Activated naive CD4-positive, alpha-beta T cell treated with anti-CD3 and anti-CD28 coated beads, Interleukin-2, amount 50 U/mL, for 24 hours (primary cell): Measurements from ENCODE around the gene FAM241B.
A peak's percentile ranks its signal among the peaks of the same experiment; 100 is the strongest.

Experiments used
- H3K27ac Mint-ChIP-seq: one replicate; pipeline ENCODE4 v1.8.0; 2021; ENCODE audit warnings: mild to moderate bottlenecking, mixed read lengths
- H3K27me3 Mint-ChIP-seq: one replicate; pipeline ENCODE4 v1.8.0; 2021; ENCODE audit warnings: mixed read lengths
- H3K36me3 Mint-ChIP-seq: one replicate; pipeline ENCODE4 v1.8.0; 2021; ENCODE audit warnings: mixed read lengths
- H3K4me1 Mint-ChIP-seq: one replicate; pipeline ENCODE4 v1.8.0; 2021; ENCODE audit warnings: mixed read lengths
- H3K4me3 Mint-ChIP-seq: one replicate; pipeline ENCODE4 v1.8.0; 2021; ENCODE audit warnings: mild to moderate bottlenecking, mixed read lengths
- H3K9me3 Mint-ChIP-seq: one replicate; pipeline ENCODE4 v1.8.0; 2021; ENCODE audit warnings: mixed read lengths

FAM241B gene, protein sequence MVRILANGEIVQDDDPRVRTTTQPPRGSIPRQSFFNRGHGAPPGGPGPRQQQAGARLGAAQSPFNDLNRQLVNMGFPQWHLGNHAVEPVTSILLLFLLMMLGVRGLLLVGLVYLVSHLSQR

DNA sequence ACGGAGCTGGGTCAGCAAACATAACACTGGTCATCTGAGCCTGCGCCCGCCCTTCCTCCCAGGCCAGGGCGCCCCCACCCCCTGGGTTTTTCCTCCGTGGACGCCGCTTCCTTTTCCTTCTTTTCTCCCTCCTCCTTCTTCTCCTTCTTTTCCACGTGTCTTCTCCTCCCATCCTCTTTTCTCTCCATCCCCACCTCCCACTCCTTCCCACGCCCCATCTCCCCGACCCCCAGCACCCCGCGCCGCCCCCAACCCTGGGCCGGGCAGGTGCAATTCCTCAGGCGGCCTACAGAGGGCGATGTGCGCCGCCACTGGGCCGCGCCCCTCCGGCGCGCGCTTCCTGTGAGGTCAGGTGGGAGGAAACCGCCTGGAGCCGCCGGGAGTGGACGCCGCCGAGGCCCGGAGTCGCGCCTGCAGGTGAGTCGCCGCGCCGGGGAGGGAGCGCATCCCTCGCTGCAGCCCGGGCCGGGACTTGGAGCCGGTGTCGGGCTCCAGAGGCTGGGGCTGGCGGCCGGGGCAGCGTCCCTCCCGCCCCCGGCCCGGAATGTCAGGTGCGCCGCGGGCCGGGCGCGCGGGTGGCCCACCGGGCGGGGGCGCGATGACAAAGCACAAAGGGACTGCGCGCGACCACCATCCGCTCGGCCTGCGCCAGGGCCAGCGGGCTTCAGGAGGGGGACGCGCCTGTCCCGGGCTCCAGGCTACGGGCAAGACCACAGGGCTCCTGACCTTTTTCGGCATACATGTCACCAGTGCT is at the start of gene FAM241B:
TSS of gene FAM241B (plus strand) at position 351 of the 754 bp plus-strand sequence. CDS start 1,497 bp downstream, outside the sequence.
- peak within 1 kb of the TSS; percentile 72 for H3K27ac Mint-ChIP-seq
- no peaks in the 10 kb centered on the region for H3K27me3 Mint-ChIP-seq
- H3K9me3 Mint-ChIP-seq, result no peaks in the 10 kb centered on the region
- H3K4me3 Mint-ChIP-seq, result peak within 1 kb of the TSS; percentile 75
- H3K36me3 Mint-ChIP-seq, result no peaks in the 10 kb centered on the region
- peaks cover 28% of the 10 kb centered on the region for H3K4me1 Mint-ChIP-seq

DNA sequence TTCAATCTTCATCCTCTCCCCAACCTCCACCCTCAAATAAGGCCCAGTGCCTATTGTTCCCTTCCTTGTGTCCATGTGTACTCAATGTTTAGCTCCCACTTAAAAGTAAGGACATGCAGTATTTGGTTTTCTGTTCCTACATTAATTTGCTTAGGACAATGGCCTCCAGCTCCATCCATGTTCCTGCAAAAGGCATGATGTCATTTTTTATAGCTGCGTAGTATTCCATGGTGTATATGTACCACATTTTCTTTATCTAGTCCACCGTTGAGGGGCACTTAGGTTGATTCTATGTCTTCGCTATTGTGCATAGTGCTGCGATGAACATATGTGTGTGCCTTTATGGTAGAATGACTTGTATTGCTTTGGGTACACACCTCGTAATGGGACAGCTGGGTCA is 49.6 kb upstream of the FAM241B start:
- H3K27me3 Mint-ChIP-seq, result peaks cover 35% of the 10 kb centered on the region
- H3K36me3 Mint-ChIP-seq, result peaks cover 2% of the 10 kb centered on the region
- H3K4me1 Mint-ChIP-seq, result no peaks in the 10 kb centered on the region
- no peak overlapping the region for H3K27ac Mint-ChIP-seq
- H3K9me3 Mint-ChIP-seq, result no peaks in the 10 kb centered on the region
- no peak overlapping the region for H3K4me3 Mint-ChIP-seq

DNA sequence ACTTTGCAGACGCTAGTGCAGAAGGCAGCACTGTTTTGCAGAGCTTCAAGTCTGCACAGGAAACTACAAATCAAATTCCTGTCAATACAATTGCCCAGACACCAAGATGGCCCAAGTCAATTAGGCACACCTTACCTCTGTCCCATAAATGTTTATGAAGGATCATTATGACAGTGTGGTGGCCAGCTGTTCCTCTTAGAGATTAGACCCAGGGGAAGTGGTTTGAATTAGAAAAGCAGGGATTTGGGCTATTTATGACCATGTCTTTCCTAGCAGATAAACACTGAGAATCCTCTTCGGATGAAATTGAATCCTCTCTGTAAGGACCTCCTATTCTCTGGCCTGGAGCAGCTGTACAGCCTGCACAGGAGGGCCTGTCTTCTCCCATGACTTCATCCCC is 46.9 kb upstream of the FAM241B start:
- Mint-ChIP-seq H3K4me1 (peaks cover 4% of the 10 kb centered on the region), H3K27ac (no peak overlapping the region), H3K4me3 (no peak overlapping the region), H3K27me3 (peaks cover 20% of the 10 kb centered on the region), H3K36me3 (peaks cover 2% of the 10 kb centered on the region), H3K9me3 (no peaks in the 10 kb centered on the region)

DNA sequence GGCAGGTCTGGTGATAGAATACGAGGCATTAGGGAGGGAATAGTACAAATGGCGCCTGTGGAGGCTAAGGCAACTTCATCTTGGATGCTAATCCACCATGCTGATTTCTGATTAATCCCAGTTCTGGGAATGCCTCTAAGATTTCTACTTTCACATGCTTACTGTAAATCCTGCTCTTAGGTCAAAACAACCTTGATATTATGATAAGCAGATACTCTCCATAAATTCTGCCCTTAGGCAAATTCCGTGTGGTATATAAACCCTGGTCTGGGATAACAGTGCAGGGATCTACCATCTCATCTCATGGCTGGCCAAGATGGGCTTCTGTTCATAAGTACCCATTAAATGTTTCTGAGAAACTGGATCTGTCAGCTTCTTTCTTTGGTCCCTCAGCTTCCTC is 45.4 kb upstream of the FAM241B start:
- H3K4me3 Mint-ChIP-seq, result no peak overlapping the region
- peaks cover 13% of the 10 kb centered on the region for H3K27me3 Mint-ChIP-seq
- H3K4me1 Mint-ChIP-seq, result peaks cover 13% of the 10 kb centered on the region
- peaks cover 2% of the 10 kb centered on the region for H3K36me3 Mint-ChIP-seq
- no peak overlapping the region for H3K27ac Mint-ChIP-seq
- H3K9me3 Mint-ChIP-seq, result no peaks in the 10 kb centered on the region

DNA sequence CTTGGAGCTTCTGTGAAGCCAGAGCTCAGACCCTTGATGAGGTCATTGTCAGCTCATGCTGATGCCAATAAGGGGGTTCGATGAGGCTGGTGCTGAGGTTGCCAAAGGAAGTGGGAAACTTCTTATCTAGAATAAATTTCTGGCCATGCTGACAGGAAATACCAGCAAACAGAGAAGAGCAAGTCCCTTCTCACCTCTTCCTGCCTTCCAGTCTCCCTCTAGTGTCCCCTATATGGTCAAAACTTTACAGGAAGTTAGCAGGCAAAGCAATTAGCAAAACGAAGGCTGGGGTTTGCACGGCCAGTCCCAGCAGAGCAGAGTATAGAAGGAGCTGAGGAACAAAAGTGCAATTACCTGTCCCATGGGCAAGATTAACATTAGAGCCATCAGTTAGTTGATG is 41.7 kb upstream of the FAM241B start:
- Mint-ChIP-seq H3K27me3 (no peaks in the 10 kb centered on the region), H3K9me3 (no peaks in the 10 kb centered on the region), H3K27ac (no peak overlapping the region), H3K4me1 (peaks cover 13% of the 10 kb centered on the region), H3K4me3 (no peak overlapping the region), H3K36me3 (no peaks in the 10 kb centered on the region)

DNA sequence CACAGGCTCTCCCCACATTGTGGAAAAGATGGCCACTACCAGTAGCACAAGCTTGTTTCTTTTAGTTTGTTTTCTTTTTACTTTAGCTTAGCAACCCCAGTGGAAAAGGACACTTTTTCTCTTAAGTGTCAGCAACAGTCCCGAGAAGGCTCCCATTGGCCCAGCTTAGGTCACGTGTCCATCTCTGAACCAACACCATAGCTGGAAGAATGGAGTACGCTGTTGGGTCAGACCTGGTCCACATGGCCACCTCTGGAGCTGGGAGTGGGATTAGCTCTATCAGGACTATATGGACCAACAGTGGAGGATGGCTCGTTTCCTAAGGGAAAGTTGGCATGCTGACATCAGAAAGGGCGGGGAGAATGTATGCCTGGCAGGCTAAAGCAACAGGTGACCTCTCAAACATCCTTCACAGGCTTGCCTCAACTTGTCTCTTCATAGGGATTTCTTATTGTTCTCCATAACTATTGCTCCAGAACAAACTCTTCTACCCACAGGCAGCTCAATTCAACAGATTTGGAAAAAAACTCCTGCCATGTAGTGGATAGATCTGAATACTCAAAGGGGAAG is 29.2 kb upstream of the FAM241B start:
- H3K36me3 Mint-ChIP-seq, result no peaks in the 10 kb centered on the region
- H3K4me1 Mint-ChIP-seq, result no peaks in the 10 kb centered on the region
- peaks cover 8% of the 10 kb centered on the region for H3K27me3 Mint-ChIP-seq
- no peak overlapping the region for H3K4me3 Mint-ChIP-seq
- no peak overlapping the region for H3K27ac Mint-ChIP-seq
- peaks cover 5% of the 10 kb centered on the region for H3K9me3 Mint-ChIP-seq

DNA sequence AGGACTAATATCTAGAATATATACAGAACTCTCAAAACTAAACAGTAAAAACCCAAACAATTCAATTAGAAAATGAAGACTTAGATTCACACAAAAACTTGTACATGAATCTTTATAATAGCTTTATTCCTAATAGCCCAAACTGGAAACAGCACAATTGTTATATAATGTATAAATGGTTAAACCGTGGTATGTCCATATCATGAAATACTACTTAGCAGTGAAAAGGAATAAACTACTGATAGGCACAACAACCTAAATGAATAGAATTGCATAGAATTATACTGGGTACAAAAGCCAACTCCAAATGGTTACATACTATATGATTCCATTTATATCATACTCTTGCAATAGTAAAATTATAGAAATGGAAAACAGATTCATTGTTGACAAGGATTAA is 21.0 kb upstream of the FAM241B start:
- peaks cover 9% of the 10 kb centered on the region for H3K9me3 Mint-ChIP-seq
- no peaks in the 10 kb centered on the region for H3K36me3 Mint-ChIP-seq
- H3K4me1 Mint-ChIP-seq, result no peaks in the 10 kb centered on the region
- no peak overlapping the region for H3K27ac Mint-ChIP-seq
- H3K27me3 Mint-ChIP-seq, result no peaks in the 10 kb centered on the region
- no peak overlapping the region for H3K4me3 Mint-ChIP-seq

DNA sequence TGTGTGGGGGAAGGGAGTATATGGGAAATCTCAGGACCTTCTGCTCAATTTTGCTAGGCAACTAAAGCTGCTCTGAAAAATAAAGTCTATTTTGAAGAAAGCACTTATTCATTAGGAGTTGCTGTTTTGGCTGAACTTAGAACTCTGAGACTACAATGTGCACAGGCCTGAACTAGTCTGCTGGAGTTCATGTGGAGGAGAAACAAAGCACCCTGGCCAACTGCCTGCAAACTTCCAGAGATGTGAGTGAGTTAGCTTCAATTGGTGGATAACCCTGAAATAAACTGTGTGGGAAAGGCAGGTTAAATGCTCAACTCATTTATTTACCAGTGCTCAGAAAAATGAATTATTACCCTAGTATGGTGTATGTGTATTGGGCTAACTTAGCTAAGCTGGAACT is 17.3 kb upstream of the FAM241B start:
- Mint-ChIP-seq H3K36me3 (no peaks in the 10 kb centered on the region), H3K4me3 (no peak overlapping the region), H3K27me3 (no peaks in the 10 kb centered on the region), H3K9me3 (no peaks in the 10 kb centered on the region), H3K27ac (no peak overlapping the region), H3K4me1 (no peaks in the 10 kb centered on the region)

DNA sequence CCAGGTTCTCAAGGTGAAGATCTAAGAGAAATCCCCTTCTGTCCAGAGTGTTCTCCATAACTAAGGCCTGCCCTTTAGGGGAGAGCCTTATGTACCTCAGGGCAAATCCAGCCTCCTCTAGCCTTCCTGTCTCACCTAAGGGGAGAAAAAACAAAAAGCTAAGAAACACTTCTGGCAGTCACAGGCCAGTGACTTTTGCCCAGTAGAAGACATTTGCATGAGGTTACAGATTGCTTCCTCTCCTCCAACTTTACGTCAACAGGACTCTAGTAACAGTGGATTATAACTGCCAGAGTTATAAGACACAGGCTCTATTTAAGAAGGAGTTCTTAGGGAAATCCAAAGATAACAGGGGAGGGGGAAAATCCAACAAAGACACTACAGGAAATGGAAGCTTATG is 15.9 kb upstream of the FAM241B start:
- Mint-ChIP-seq H3K27me3 (no peaks in the 10 kb centered on the region), H3K4me1 (no peaks in the 10 kb centered on the region), H3K36me3 (no peaks in the 10 kb centered on the region), H3K27ac (no peak overlapping the region), H3K4me3 (no peak overlapping the region), H3K9me3 (no peaks in the 10 kb centered on the region)

DNA sequence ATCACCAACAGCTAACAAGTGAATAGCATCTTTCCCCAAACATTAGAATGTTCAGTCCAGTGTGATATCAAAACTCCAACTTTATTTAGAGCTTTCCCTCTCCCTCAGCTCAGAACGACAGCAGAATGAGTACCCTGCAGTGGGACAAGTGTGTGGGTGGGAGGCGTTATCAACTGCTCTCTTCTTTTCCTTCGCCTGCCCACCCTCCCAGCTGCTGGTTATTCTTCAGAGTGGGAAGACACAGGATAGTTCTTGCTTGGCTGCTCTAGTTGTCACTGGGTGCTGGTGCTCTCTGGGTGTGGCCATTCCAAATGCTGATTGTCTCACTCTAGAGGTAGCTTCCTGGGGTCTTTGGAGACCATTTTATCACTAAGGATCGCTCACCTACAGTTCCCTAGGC is 13.7 kb upstream of the FAM241B start:
- H3K27me3 Mint-ChIP-seq, result no peaks in the 10 kb centered on the region
- H3K4me3 Mint-ChIP-seq, result no peak overlapping the region
- H3K36me3 Mint-ChIP-seq, result no peaks in the 10 kb centered on the region
- no peaks in the 10 kb centered on the region for H3K9me3 Mint-ChIP-seq
- peaks cover 11% of the 10 kb centered on the region for H3K4me1 Mint-ChIP-seq
- H3K27ac Mint-ChIP-seq, result no peak overlapping the region

DNA sequence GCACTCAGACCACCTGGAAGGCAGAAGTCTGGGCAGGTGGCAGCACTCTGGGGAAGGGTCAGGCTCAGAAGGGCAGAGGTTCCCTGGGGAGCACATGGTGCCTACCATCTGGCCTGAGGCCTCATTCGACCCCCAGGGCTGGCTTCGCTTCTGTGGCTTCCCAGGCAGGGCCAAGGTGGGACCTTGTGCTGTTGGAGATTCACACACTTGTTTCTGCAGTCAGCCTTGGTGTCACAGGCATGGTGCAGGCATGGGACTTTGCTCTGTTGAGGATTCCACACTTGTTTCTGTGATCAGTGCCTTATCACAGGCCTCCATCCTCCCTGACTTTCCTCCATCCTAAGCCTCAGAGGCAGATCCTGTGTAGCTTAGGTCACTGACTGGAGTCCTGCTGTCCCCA is 11.3 kb upstream of the FAM241B start:
- peaks cover 24% of the 10 kb centered on the region for H3K4me1 Mint-ChIP-seq
- H3K36me3 Mint-ChIP-seq, result peaks cover 2% of the 10 kb centered on the region
- peaks cover 5% of the 10 kb centered on the region for H3K9me3 Mint-ChIP-seq
- H3K27me3 Mint-ChIP-seq, result no peaks in the 10 kb centered on the region
- H3K27ac Mint-ChIP-seq, result no peak overlapping the region
- no peak overlapping the region for H3K4me3 Mint-ChIP-seq

DNA sequence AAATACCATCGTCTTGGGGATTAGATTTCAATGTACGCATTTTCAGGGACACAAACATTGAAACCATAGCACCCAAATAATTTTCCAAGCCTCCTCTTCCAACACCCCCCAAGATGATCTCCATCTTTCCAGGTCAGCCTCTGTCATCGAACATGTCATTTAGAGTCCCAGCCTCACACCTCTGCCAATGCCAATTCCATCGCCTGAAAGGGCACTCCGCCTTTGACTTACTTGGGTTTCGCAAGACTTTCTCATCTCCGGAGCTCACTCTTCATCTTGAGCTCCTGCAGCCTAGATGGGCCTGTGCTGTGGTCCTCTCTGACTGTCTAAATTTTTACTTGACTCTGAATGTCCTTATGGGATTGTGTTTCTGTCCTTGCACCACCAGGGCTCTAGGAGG is 10.4 kb upstream of the FAM241B start:
- Mint-ChIP-seq H3K36me3 (peaks cover 6% of the 10 kb centered on the region), H3K4me3 (no peak overlapping the region), H3K9me3 (peaks cover 8% of the 10 kb centered on the region), H3K27ac (no peak overlapping the region), H3K4me1 (peaks cover 32% of the 10 kb centered on the region), H3K27me3 (no peaks in the 10 kb centered on the region)

DNA sequence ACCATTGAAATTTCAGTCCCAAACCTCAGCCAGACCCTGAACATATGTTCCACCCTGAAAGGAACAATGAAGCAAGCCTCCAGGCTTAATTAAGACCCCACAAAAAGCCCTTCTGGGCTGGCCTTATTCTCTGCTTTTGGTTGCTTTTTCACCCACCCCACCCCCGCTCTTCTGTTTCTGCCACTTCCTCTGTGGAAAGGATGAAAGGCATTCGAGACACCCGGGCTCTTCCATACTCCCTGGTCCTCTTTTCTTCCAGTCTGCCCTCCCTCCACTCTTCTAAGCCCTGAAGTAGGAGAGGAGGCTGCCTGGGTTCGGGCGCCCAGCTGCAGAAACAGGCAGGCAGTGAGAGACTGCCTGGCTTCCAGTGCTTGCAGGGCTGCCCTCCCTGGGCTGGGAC is 9.4 kb upstream of the FAM241B start:
- peaks cover 6% of the 10 kb centered on the region for H3K36me3 Mint-ChIP-seq
- no peaks in the 10 kb centered on the region for H3K27me3 Mint-ChIP-seq
- peaks cover 8% of the 10 kb centered on the region for H3K9me3 Mint-ChIP-seq
- H3K4me1 Mint-ChIP-seq, result peaks cover 38% of the 10 kb centered on the region
- no peak overlapping the region for H3K4me3 Mint-ChIP-seq
- H3K27ac Mint-ChIP-seq, result no peak overlapping the region

DNA sequence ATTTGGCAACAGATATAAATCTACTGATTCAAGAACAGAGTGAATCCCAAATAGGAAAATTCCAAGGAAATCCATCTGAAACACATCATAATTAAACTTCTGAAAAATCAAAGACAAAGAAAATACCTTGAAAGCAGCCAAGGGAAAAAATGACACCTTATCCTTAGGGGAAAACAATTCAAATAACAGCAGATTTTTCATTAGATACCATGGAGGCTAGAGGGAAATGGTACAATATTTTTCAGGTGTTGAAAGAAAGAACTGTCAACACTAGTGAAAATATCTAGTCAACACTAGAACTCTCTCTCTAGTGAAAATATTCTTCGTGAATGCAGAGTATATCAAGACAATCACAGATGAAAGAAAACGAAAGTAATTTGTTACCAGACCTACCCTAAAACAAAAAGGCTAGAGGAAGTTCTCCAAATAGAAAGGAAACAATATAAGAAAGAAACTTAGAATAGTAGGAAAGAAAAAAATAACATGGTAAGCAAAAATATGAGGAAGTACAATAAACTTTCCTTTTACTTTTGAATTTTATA is 5.7 kb upstream of the FAM241B start:
- Mint-ChIP-seq H3K36me3 (peaks cover 6% of the 10 kb centered on the region), H3K4me3 (peak overlapping the region; percentile 59), H3K4me1 (peaks cover 52% of the 10 kb centered on the region), H3K27ac (peak overlapping the region; percentile 68), H3K9me3 (peaks cover 8% of the 10 kb centered on the region), H3K27me3 (no peaks in the 10 kb centered on the region)

DNA sequence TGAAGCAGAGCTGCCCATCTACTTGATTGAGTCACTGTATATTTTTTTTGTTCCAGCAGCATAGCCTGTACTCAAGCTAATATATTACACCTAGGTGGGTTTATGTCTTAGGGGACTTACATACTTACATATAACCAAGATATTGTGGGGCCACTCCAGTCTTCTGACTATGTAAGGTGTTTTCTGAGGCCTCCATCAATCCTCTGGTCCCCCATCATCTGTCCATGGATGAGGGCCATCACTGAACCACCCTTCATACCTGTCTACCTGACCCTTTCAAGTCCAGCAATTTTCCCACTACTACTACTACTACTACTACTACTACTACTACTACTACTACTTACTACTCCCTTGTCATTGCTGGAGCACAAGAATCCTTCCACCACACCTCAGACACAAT is 3.2 kb upstream of the FAM241B start:
- no peak overlapping the region for H3K27ac Mint-ChIP-seq
- H3K4me3 Mint-ChIP-seq, result no peak overlapping the region
- H3K27me3 Mint-ChIP-seq, result no peaks in the 10 kb centered on the region
- H3K36me3 Mint-ChIP-seq, result peaks cover 6% of the 10 kb centered on the region
- peaks cover 50% of the 10 kb centered on the region for H3K4me1 Mint-ChIP-seq
- peaks cover 8% of the 10 kb centered on the region for H3K9me3 Mint-ChIP-seq

DNA sequence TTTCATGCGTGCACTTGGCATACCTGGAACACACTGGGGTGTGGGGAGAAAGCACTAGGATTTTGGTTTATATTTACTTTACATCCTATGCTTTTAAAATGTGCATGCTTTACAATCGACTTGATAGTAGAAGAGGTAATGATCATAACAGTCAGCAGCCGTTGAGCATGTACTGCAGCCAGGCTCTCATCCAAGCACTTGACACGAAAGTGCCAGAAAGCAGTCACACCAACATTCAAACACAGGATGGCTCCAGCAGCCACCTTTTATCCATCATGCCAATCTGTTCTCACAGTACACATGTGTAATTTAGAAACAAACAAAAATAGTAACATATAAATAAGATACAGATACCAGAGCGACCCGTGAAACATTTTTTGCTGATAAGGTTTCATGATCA is 1.2 kb upstream of the FAM241B start:
- peaks cover 40% of the 10 kb centered on the region for H3K4me1 Mint-ChIP-seq
- peak overlapping the region; percentile 71 for H3K4me3 Mint-ChIP-seq
- H3K36me3 Mint-ChIP-seq, result peaks cover 3% of the 10 kb centered on the region
- H3K9me3 Mint-ChIP-seq, result peaks cover 1% of the 10 kb centered on the region
- H3K27me3 Mint-ChIP-seq, result no peaks in the 10 kb centered on the region
- H3K27ac Mint-ChIP-seq, result no peak overlapping the region
